ENCODE results near the gene ITGB3.
A peak's percentile ranks its signal among the peaks of the same experiment; 100 is the strongest.

The ITGB3 gene

GRCh38 chr17:47287639-47288038, 34.0 kb downstream of the ITGB3 start:
- in situ Hi-C loops (cut with HindIII; ENCODE audit: low pct_ligation_motif_present, low pct_unique_long_range_greater_than_20kb, low sequenced_read_pairs): no loop called here
- DNase-seq: no peak

GRCh38 chr17:47288531-47289116, 35.0 kb downstream of the ITGB3 start:
- in situ Hi-C loops (cut with HindIII; ENCODE audit: low pct_ligation_motif_present, low pct_unique_long_range_greater_than_20kb, low sequenced_read_pairs): no loop called here
- no peak for DNase-seq

GRCh38 chr17:47289302-47289701, 35.7 kb downstream of the ITGB3 start:
- DNase-seq: no peak
- in situ Hi-C loops (cut with HindIII; ENCODE audit: low pct_ligation_motif_present, low pct_unique_long_range_greater_than_20kb, low sequenced_read_pairs): no loop called here

- in situ Hi-C loops (cut with HindIII; ENCODE audit: low pct_ligation_motif_present, low pct_unique_long_range_greater_than_20kb, low sequenced_read_pairs): no loop called here
- DNase-seq: no peak
Observed at GRCh38 chr17:47290870-47291241, 37.2 kb downstream of the ITGB3 start.

GRCh38 chr17:47291242-47291873, 37.7 kb downstream of the ITGB3 start:
- no peak for DNase-seq
- in situ Hi-C loops (cut with HindIII; ENCODE audit: low pct_ligation_motif_present, low pct_unique_long_range_greater_than_20kb, low sequenced_read_pairs): no loop called here

GRCh38 chr17:47292206-47292605, 38.6 kb downstream of the ITGB3 start:
- no peak for DNase-seq
- in situ Hi-C loops (cut with HindIII; ENCODE audit: low pct_ligation_motif_present, low pct_unique_long_range_greater_than_20kb, low sequenced_read_pairs): no loop called here

GRCh38 chr17:47295037-47295873, 41.6 kb downstream of the ITGB3 start:
- in situ Hi-C loops (cut with HindIII; ENCODE audit: low pct_ligation_motif_present, low pct_unique_long_range_greater_than_20kb, low sequenced_read_pairs): no loop called here
- no peak for DNase-seq

GRCh38 chr17:47295874-47296255, 42.2 kb downstream of the ITGB3 start:
- in situ Hi-C loops (cut with HindIII; ENCODE audit: low pct_ligation_motif_present, low pct_unique_long_range_greater_than_20kb, low sequenced_read_pairs): no loop called here
- DNase-seq: no peak

GRCh38 chr17:47297661-47298400, 44.2 kb downstream of the ITGB3 start:
- in situ Hi-C loops (cut with HindIII; ENCODE audit: low pct_ligation_motif_present, low pct_unique_long_range_greater_than_20kb, low sequenced_read_pairs): no loop called here
- DNase-seq: no peak

- in situ Hi-C loops (cut with HindIII; ENCODE audit: low pct_ligation_motif_present, low pct_unique_long_range_greater_than_20kb, low sequenced_read_pairs): no loop called here
- DNase-seq: no peak
Observed at GRCh38 chr17:47298712-47299111, 45.1 kb downstream of the ITGB3 start.

- in situ Hi-C loops (cut with HindIII; ENCODE audit: low pct_ligation_motif_present, low pct_unique_long_range_greater_than_20kb, low sequenced_read_pairs): no loop called here
- no peak for DNase-seq
Observed at GRCh38 chr17:47299239-47299910, 45.7 kb downstream of the ITGB3 start.

GRCh38 chr17:47300718-47301117, 47.1 kb downstream of the ITGB3 start:
- DNase-seq: no peak
- in situ Hi-C loops (cut with HindIII; ENCODE audit: low pct_ligation_motif_present, low pct_unique_long_range_greater_than_20kb, low sequenced_read_pairs): no loop called here

- in situ Hi-C loops (cut with HindIII; ENCODE audit: low pct_ligation_motif_present, low pct_unique_long_range_greater_than_20kb, low sequenced_read_pairs): no loop called here
- DNase-seq: no peak
Observed at GRCh38 chr17:47301161-47301560, 47.5 kb downstream of the ITGB3 start.

GRCh38 chr17:47301831-47302230, 48.2 kb downstream of the ITGB3 start:
- DNase-seq: no peak
- in situ Hi-C loops (cut with HindIII; ENCODE audit: low pct_ligation_motif_present, low pct_unique_long_range_greater_than_20kb, low sequenced_read_pairs): no loop called here

- DNase-seq: no peak
- in situ Hi-C loops (cut with HindIII; ENCODE audit: low pct_ligation_motif_present, low pct_unique_long_range_greater_than_20kb, low sequenced_read_pairs): no loop called here
Observed at GRCh38 chr17:47304186-47304585, 50.6 kb downstream of the ITGB3 start.

GRCh38 chr17:47305302-47305923, 51.8 kb downstream of the ITGB3 start:
- in situ Hi-C loops (cut with HindIII; ENCODE audit: low pct_ligation_motif_present, low pct_unique_long_range_greater_than_20kb, low sequenced_read_pairs): no loop called here

GRCh38 chr17:47310186-47310733, 56.6 kb downstream of the ITGB3 start:
- in situ Hi-C loops (cut with HindIII; ENCODE audit: low pct_ligation_motif_present, low pct_unique_long_range_greater_than_20kb, low sequenced_read_pairs): no loop called here
- no peak for DNase-seq

More at GRCh38 chr17:47305302-47305923, 51.8 kb downstream of the ITGB3 start:
- peak; percentile 96 for DNase-seq

GRCh38 chr17:47311420-47311819, 57.8 kb downstream of the ITGB3 start:
- in situ Hi-C loops (cut with HindIII; ENCODE audit: low pct_ligation_motif_present, low pct_unique_long_range_greater_than_20kb, low sequenced_read_pairs): no loop called here
- no peak for DNase-seq

Data from ACHN (cell line).